Ovary (tissue), 3 donors: ENCODE results near the gene MAPKAP1.

Experiments
- EP300 ChIP-seq: sonication (generic); formaldehyde crosslinking; IDR thresholded peaks from one replicate; pipeline ENCODE4 v1.6.1; 2017; ENCODE audit warnings: antibody characterized with exemption
- POLR2A ChIP-seq: fragments of 450-650 bp; IDR thresholded peaks from one replicate; pipeline ENCODE4 v1.6.1; 2017; ENCODE audit warnings: antibody characterized with exemption, mild to moderate bottlenecking, moderate library complexity
- TF ChIP-seq, protein P1 (sequence below), 3 donors: fragments of 450-650 bp in 2 of 3; fragments of 200-600 bp in 1 of 3; IDR thresholded peaks; one replicate each; pipeline versions ENCODE4 v1.5.1 to v1.8.0; 2016 to 2022; ENCODE audit warnings: antibody characterized with exemption in 3 of 3, mild to moderate bottlenecking in 1 of 3
- donor health status: DM: no; HTN: no; CAD: no.

GRCh38 chr9:125659201-125659840 lies 47.7 kb downstream of the MAPKAP1 start:
- TF ChIP-seq, protein P1, sequence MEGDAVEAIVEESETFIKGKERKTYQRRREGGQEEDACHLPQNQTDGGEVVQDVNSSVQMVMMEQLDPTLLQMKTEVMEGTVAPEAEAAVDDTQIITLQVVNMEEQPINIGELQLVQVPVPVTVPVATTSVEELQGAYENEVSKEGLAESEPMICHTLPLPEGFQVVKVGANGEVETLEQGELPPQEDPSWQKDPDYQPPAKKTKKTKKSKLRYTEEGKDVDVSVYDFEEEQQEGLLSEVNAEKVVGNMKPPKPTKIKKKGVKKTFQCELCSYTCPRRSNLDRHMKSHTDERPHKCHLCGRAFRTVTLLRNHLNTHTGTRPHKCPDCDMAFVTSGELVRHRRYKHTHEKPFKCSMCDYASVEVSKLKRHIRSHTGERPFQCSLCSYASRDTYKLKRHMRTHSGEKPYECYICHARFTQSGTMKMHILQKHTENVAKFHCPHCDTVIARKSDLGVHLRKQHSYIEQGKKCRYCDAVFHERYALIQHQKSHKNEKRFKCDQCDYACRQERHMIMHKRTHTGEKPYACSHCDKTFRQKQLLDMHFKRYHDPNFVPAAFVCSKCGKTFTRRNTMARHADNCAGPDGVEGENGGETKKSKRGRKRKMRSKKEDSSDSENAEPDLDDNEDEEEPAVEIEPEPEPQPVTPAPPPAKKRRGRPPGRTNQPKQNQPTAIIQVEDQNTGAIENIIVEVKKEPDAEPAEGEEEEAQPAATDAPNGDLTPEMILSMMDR (IDR thresholded peaks at IDR 0.05): no peak
- TF ChIP-seq POLR2A: no peak
- TF ChIP-seq EP300: no peak
